DOHH2 (cell line): ENCODE results near the gene FCER1A.

ENCODE experiments used
- H3F3A ChIP-seq: fragments of 200-600 bp; sonication (generic), shearing (Covaris generic); 2 replicates; pipeline ENCODE4 v1.6.0; 2016; ENCODE audit warnings: antibody characterized with exemption, mild to moderate bottlenecking; ENCODE audit not compliant: control insufficient read depth, insufficient read depth
- H3K27ac ChIP-seq: fragments of 200-600 bp; sonication (generic); 2 replicates; pipeline ENCODE4 v1.5.1; 2014; ENCODE audit warnings: low read depth, mild to moderate bottlenecking, low read length, moderate library complexity
- H3K27me3 ChIP-seq: fragments of 200-600 bp; sonication (generic); 2 replicates; pipeline ENCODE4 v1.6.1; 2014; ENCODE audit warnings: mild to moderate bottlenecking, low read length, mixed read lengths; ENCODE audit not compliant: control insufficient read depth
- H3K36me3 ChIP-seq: fragments of 200-600 bp; sonication (generic); 2 replicates; pipeline ENCODE4 v1.6.1; 2014; ENCODE audit warnings: mild to moderate bottlenecking, low read length, moderate library complexity, mixed read lengths; ENCODE audit not compliant: control insufficient read depth
- H3K4me1 ChIP-seq: fragments of 200-600 bp; sonication (generic); 2 replicates; pipeline ENCODE4 v1.6.1; 2014; ENCODE audit warnings: mild to moderate bottlenecking, low read length, mixed read lengths; ENCODE audit not compliant: control insufficient read depth
- H3K4me2 ChIP-seq: fragments of 200-600 bp; sonication (generic); 2 replicates; pipeline ENCODE4 v1.6.0; 2014; ENCODE audit warnings: mild to moderate bottlenecking, low read length, moderate library complexity
- H3K4me3 ChIP-seq: fragments of 200-600 bp; sonication (generic); 2 replicates; pipeline ENCODE4 v1.5.1; 2014; ENCODE audit warnings: mild to moderate bottlenecking, low read length, mixed read lengths
- H3K79me2 ChIP-seq: fragments of 200-600 bp; sonication (generic); 2 replicates; pipeline ENCODE4 v1.6.1; 2014; ENCODE audit warnings: mild to moderate bottlenecking, low read length, mixed read lengths; ENCODE audit not compliant: control insufficient read depth
- H3K9me2 ChIP-seq: fragments of 200-600 bp; sonication (generic); replicated peaks from 2 replicates; pipeline ENCODE4 v1.6.1; 2014; ENCODE audit warnings: mild to moderate bottlenecking, low read length, mixed read lengths; ENCODE audit not compliant: control insufficient read depth
- H3K9me3 ChIP-seq: fragments of 200-600 bp; sonication (generic); 2 replicates; pipeline ENCODE4 v1.6.1; 2014; ENCODE audit warnings: antibody characterized with exemption, low read length, mixed read lengths; ENCODE audit not compliant: control insufficient read depth, insufficient read depth
- H4K20me1 ChIP-seq: fragments of 200-600 bp; sonication (generic); 2 replicates; pipeline ENCODE4 v1.6.0; 2014; ENCODE audit warnings: low read depth, mild to moderate bottlenecking, antibody characterized with exemption, low read length, moderate library complexity; ENCODE audit not compliant: control insufficient read depth, insufficient read depth
- CTCF ChIP-seq: fragments of 200-600 bp; sonication (generic); IDR thresholded peaks from one replicate; pipeline ENCODE4 v1.5.1; 2014; ENCODE audit warnings: antibody characterized with exemption, mild to moderate bottlenecking, low read depth, low read length; ENCODE audit not compliant: poor library complexity, severe bottlenecking
- EZH2phosphoT487 ChIP-seq: fragments of 200-600 bp; sonication (generic); IDR thresholded peaks from 2 replicates; pipeline ENCODE4 v1.6.1; 2017; ENCODE audit warnings: borderline replicate concordance, mild to moderate bottlenecking, antibody characterized with exemption, low read length, moderate library complexity, mixed read lengths

FCER1A gene

GRCh38 chr1:159282118-159282517, 20.0 kb upstream of the FCER1A start:
- Histone ChIP-seq H3K27me3 (no peaks in the 10 kb centered on the region), H3K9me3 (no peaks in the 10 kb centered on the region), H3K27ac (no peak overlapping the region), H3K36me3 (no peaks in the 10 kb centered on the region), H3K79me2 (no peaks in the 10 kb centered on the region), H3K4me3 (no peak overlapping the region), H3K9me2 (no peaks in the 10 kb centered on the region), H3F3A (no peaks in the 10 kb centered on the region), H3K4me2 (no peak overlapping the region), H4K20me1 (no peaks in the 10 kb centered on the region), H3K4me1 (no peaks in the 10 kb centered on the region)
- TF ChIP-seq EZH2phosphoT487 (no peak), CTCF (no peak)

- H3K27me3 ChIP-seq, result no peaks in the 10 kb centered on the region; the same call in 1 of the 2 replicates
- no peaks in the 10 kb centered on the region for H3K4me1 ChIP-seq
- H4K20me1 ChIP-seq, result no peaks in the 10 kb centered on the region
- no peak overlapping the region for H3K4me2 ChIP-seq
- no peaks in the 10 kb centered on the region for H3K9me2 ChIP-seq
- no peaks in the 10 kb centered on the region for H3F3A ChIP-seq
- H3K27ac ChIP-seq, result no peak overlapping the region
- H3K79me2 ChIP-seq, result no peaks in the 10 kb centered on the region
- H3K36me3 ChIP-seq, result no peaks in the 10 kb centered on the region
- H3K4me3 ChIP-seq, result no peak overlapping the region
- TF ChIP-seq EZH2phosphoT487 (no peak), CTCF (no peak)
- H3K9me3 ChIP-seq, result no peaks in the 10 kb centered on the region
These were observed 13.1 kb upstream of the FCER1A start for GRCh38 chr1:159289060-159289459.

GRCh38 chr1:159291424-159291823, 10.7 kb upstream of the FCER1A start:
- Histone ChIP-seq H3K79me2 (no peaks in the 10 kb centered on the region), H3F3A (no peaks in the 10 kb centered on the region), H3K9me3 (no peaks in the 10 kb centered on the region), H4K20me1 (no peaks in the 10 kb centered on the region), H3K27ac (no peak overlapping the region), H3K27me3 (no peaks in the 10 kb centered on the region; the same call in 1 of the 2 replicates), H3K9me2 (no peaks in the 10 kb centered on the region), H3K4me1 (no peaks in the 10 kb centered on the region), H3K4me3 (no peak overlapping the region), H3K36me3 (no peaks in the 10 kb centered on the region), H3K4me2 (no peak overlapping the region)
- TF ChIP-seq EZH2phosphoT487, result no peak
- no peak for TF ChIP-seq CTCF
